Stimulated activated CD4-positive, alpha-beta T cell treated with anti-CD3 and anti-CD28 coated beads, Interleukin-12 subunit alpha, Interleukin-12 subunit beta, amount 100 ng/mL, for 48 hours (primary cell): ENCODE measurements around the gene ATOH7.
"Not testable (repeated sequence)": the region's sequence is repeated elsewhere in the genome, so short reads cannot be mapped to it uniquely, and the experiment has no call there.

Experiments
- DNase-seq, 3 donors: peaks; one replicate each; pipeline ENCODE4 v3.0.0-alpha.2; 2020; ENCODE audit warnings: low read depth in 2 of 3, low spot score in 1 of 3

Gene ATOH7

GRCh38 chr10:68231817-68232251 lies at the start of gene ATOH7:
TSS of gene ATOH7 (minus strand) at chr10:68232113. CDS start at chr10:68231677, 436 bp downstream.
- no peak for DNase-seq

- DNase-seq = no peak
Observed at GRCh38 chr10:68280758-68281157, 48.8 kb upstream of the ATOH7 start.

GRCh38 chr10:68278906-68279753 lies 47.2 kb upstream of the ATOH7 start:
- DNase-seq = not testable (repeated sequence)

- DNase-seq = not testable (repeated sequence)
Observed at GRCh38 chr10:68277814-68278213, 45.9 kb upstream of the ATOH7 start.

GRCh38 chr10:68276224-68276623 lies 44.3 kb upstream of the ATOH7 start:
- no peak for DNase-seq

- DNase-seq = no peak
Observed at GRCh38 chr10:68275600-68276126, 43.8 kb upstream of the ATOH7 start.

- DNase-seq = no peak
Observed at GRCh38 chr10:68272833-68273232, 40.9 kb upstream of the ATOH7 start.

- DNase-seq = no peak
Observed at GRCh38 chr10:68271196-68271882, 39.4 kb upstream of the ATOH7 start.

GRCh38 chr10:68269562-68270290 lies 37.8 kb upstream of the ATOH7 start:
- no peak for DNase-seq

- DNase-seq = no peak
Observed at GRCh38 chr10:68261132-68261856, 29.4 kb upstream of the ATOH7 start.

GRCh38 chr10:68253346-68253745 lies 21.4 kb upstream of the ATOH7 start:
- DNase-seq = no peak

- DNase-seq = no peak
Observed at GRCh38 chr10:68251625-68252495, 19.9 kb upstream of the ATOH7 start.

- DNase-seq = no peak
Observed at GRCh38 chr10:68251151-68251550, 19.2 kb upstream of the ATOH7 start.

GRCh38 chr10:68249297-68249696 lies 17.4 kb upstream of the ATOH7 start:
- no peak for DNase-seq

GRCh38 chr10:68247931-68248330 lies 16.0 kb upstream of the ATOH7 start:
- no peak for DNase-seq

- not testable (repeated sequence) for DNase-seq
Observed at GRCh38 chr10:68246397-68246796, 14.5 kb upstream of the ATOH7 start.

GRCh38 chr10:68242051-68242450 lies 10.1 kb upstream of the ATOH7 start:
- DNase-seq = no peak

- DNase-seq = no peak
Observed at GRCh38 chr10:68239596-68240150, 7.8 kb upstream of the ATOH7 start.

- DNase-seq = no peak
Observed at GRCh38 chr10:68239069-68239468, 7.2 kb upstream of the ATOH7 start.
